ENCODE measurements around the gene RASD2.

RASD2 gene

DNA sequence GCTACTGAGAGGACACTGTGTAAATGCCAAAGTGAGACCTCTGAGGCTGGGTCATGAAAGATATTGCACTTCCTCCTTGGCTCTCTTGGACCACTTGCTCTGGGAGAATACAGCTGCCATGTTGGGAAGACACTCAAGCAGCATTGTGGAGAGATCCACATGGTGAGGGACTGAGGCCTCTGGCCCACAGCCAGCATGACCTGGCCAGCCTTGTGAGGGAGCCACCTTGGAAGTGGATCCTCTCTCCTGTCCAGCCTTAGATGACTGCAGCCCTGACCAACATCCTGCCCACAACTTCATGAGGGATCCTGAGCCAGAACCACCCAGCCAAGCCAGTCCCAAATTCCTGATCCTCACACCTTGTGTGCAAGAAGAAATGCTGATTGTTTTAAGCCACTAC, 46.1 kb downstream of the RASD2 start:
- DNase-seq (ENCODE audit: low spot score) = no peak

DNA sequence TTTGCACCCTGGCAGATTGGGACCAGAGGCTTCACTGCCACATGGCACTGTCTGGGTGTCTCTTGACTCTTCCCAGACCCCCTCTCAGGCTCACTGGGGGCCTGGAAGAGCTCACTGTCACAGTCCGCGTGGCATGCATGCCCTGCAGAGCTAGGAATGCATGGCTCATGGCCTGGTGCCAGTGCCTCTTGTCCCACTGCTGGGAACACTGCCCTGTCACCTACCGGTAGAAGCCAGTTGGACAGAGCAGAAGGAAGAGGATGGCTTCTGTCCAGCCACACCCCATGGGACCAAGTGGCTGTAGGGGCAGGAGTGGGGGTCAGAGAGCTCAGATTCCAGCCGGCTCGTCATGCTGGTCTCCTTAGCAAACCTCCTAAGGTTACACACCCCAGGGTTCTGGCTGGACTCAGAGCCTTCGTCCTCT, 46.8 kb downstream of the RASD2 start:
- DNase-seq (ENCODE audit: low spot score) = no peak

DNA sequence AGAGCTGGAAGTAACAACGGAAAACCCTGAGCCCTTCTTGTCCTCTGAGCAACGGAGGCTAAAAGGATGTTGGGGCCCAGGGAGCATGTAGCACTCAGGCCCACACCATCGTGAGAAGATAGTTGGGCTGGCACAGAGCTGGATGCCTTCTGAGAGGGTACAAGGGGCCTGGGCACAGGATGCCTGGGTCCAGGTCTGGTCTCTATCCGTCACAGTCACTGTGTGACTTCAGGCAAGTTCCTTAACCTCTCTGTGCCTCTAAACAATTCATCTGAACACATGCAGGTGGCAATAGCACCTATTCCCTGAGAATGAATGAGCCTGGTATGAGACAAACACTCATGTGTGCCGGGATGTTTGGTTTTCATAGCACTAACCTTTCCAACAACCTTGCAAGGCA, 47.3 kb downstream of the RASD2 start:
- DNase-seq (ENCODE audit: low spot score) = no peak

DNA sequence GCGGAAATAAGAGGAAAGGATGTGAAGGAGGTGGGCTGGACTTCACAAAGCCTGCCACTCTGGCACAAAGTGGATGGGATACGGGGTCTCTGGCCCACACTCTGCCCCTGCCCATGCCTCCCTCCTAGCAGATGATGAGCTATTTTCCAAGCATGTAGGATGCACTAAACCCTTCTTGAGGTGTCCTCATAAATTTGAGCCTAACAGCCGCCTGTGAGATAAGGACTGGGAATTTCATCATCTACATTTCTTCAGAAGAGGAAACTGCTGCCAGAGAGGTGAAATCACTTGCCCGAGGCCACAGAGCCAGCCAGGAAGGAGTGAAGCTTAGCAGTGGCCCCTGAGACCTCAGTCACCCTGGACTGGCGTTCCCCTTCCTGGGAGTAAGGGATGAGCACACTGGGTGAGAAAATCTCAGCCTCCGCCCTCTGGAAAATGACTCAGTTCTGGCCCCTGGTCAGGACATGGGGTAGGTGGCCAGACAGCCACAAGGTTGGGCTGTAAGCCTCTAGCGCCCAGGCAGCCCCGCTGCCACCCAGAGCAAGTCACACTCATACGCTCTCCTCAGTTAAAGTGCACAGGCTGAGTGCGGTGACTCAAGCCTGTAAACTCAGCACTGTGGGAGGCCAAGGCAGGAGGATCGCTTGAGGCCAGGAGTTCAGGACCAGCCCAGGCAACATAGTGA, 48.6 kb downstream of the RASD2 start:
- DNase-seq (ENCODE audit: low spot score) = peak; percentile 88

DNA sequence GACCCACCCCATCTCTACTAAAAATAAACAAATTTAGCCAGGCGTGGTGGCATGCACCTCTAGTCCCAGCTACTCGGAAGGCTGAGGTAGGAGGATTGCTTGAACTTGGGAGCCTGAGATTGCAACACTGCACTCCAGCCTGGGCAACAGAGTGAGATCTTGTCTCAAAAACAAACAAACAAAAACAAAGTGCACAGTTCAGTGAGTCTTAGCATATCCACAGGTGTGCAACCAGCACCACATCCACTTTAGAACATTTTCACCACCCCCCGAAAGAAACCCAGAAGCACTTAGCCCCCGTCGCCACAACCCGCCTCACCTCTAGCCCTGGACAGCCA, 49.1 kb downstream of the RASD2 start:
- DNase-seq (ENCODE audit: low spot score) = no peak

DNA sequence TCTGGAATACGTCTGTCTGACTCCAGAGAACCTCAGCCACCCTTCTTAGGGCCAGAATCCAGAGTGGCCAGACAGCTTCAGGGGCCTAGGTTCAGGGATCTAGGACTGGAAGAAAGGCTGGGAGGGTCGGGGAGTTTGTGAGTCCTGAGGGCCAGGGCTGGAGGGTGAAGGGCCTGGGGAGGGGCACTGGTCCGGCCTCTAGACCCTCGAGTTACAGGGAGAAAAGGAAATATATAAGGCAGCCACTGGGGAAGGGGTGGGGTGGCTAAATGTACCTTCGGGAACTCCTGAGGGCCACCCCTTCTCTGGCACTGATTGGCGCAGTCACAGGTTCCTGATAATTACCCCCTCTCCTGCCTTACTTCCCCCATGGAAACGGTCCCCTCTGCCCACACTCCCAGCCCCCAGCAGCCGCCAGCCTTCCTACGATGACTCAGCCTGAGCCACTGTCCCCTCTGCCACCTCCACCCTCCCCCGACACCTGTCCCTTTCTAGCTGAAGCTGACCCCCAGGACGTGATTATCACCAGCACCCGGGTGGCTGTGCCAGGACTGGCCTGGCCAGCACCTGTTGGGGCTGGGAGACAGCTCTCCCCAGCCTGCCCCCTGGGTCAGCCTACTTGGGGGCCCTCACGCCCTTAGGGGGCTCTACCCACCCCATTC, 50.1 kb downstream of the RASD2 start:
- DNase-seq (ENCODE audit: low spot score) = no peak

DNA sequence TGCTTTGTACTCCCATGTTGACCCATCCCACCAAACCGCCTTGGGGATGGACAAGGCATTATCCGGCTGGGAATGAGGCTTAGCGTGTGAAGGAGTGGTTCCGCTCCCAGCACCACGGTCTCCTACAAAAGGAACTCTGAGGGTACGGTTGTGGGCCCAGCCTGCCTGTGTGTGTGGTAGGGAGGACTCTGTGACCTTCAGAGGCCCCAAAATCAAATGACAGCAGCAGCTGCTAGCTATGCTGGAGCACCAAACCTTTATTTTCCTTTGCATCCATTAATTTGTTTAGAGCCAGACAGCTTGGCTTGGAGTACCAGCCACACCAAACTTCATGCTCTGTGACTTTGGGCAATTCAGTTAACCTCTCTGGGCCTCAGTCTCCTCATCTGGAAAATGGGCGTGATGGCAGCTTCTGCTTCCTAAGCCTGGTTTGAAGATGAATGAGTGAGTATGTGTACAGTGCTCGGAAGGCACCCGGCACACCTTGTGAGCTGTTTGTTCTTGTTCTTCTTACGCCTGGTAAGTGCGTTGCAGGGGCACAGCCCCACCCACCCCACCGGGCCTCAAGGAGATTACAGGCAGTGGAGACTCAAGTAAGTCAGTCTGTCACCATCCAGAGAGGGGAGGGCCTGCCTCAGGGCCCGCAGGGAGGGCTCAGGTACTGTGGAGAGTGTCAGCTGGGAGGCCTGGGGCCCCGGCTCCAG, 51.2 kb downstream of the RASD2 start:
- DNase-seq (ENCODE audit: low spot score) = no peak

DNA sequence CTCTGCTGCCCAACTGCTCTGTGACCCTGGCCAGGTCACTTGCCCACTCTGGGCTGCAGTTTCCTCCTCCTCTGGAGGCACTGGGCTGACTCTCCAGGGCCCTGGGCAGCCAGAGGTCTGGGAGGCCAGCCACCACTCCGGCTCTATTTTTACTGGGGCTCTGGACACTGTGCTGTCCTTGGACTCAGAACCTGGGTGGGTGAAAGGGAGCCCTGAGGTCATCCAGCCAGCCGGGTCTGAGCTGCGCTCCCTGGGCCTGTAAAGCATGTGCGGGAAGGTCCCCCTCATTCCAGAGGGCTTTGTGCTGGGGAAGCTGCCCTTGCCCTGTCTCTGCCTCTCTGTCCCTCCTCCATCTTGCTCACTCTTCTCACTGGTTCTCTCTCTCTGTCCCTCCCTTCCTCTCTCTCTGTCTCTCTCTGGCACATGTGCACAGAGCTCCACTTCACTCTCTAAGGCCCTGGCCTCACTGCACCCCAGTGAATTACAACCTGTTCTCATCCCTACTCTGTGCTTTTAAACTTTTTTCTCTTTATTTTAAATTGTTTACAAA, 51.9 kb downstream of the RASD2 start:
- no peak for DNase-seq (ENCODE audit: low spot score)

DNA sequence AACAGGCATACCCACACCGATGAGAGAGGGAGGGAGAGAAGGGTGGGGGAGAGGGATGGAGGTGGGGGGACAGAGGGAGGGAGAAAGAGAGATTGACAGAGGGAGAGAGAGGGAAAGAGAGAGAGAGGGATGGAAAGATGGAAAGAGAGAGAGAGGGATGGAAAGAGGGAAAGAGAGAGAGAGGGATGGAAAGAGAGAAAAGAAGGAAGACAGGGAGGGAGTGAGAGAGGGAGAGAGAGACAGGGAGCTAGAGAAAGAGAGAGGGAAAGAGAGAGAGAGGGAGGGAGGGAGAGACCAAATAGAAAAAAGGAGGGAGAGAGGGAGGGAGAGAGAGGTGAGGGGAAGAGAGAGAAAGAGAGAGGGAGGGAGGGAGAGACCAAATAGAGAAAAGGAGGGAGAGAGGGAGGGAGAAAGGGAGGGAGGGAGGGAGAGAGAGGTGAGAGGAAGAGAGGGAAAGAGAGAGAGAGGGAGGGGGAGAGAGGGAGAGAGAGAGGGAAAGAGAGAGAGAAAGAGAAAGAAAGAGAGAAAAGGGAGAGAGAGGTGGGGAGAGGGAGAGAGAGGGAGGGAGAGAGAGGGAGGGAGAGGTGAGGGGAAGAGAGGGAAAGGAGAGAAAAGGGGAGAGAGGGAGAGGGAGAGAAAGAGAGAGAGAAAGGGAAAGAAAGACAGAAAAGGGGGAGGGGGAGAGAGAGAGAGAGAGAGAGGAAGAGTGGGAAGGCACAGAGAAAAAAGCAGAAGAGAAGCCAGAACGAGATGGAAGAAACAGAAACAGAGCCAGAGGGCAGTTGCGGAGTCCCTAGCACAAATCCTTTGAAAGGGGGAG, 52.6 kb downstream of the RASD2 start:
- no peak for DNase-seq (ENCODE audit: low spot score)

DNA sequence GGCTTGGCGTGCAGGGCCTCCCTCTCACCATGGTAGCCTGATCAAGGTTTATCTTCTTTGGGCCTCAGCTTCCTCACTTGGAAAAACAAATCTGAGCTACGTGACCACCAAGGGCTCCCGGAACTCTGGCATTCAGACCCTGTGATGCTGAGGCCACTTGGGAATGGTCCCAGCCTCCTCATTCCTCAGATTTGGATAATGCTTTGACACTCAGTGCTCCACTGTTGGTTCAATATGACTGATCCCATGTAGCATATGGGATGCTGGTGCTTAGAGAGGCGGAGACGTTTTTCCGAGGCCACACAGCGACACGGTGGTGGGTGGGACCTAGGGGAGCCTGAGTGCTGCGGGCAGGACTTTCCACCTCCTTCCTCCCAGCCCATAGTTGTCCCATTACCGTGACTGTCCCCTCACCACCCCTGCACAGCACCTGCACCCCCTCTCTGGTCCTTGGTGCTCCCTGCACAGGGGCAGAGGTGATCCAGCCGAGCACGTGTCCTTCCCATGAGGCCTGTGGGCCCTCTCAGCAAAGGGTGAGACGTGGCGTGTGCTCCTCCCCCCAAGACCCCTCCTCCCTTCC, 53.4 kb downstream of the RASD2 start:
- no peak for DNase-seq (ENCODE audit: low spot score)

DNA sequence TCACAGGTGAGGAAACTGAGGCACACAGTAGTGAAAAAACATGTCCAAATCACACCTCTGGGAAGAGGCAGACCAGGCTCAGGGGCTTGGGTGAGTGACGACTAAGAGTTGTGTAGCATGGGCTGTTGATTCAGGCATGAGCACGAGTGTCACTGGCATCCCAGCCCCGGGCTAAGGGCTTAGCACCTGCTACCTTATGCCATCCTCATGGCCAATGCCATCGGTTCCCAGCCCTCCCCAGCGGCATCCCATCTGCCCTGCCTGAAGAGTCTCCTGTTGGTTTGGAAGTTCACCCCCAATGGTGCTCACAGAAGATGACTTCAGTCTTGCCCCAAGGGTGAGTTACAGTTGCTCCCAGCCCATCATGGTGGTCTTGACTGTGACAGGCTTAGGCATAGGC, 54.1 kb downstream of the RASD2 start:
- no peak for DNase-seq (ENCODE audit: low spot score)

DNA sequence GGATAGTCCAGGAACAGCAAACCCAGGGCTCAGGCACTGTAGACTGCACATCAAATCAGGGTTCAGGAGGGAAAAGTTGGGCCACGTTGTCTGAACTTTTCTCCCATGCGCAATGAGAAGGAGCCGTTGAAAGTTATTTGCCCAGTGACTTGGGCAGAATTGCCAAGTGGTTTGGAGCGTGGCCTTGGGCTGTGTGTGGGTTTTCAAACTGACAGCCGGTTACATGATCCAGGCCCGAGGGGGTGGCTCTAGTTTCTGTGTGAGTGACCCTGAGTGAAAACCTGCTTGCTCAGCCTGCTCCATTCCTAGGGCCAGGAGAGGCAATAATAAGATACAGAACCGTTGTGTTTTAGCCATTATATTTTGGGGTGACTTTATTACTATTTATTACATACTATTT, 56.2 kb downstream of the RASD2 start:
- DNase-seq (ENCODE audit: low spot score) = no peak

DNA sequence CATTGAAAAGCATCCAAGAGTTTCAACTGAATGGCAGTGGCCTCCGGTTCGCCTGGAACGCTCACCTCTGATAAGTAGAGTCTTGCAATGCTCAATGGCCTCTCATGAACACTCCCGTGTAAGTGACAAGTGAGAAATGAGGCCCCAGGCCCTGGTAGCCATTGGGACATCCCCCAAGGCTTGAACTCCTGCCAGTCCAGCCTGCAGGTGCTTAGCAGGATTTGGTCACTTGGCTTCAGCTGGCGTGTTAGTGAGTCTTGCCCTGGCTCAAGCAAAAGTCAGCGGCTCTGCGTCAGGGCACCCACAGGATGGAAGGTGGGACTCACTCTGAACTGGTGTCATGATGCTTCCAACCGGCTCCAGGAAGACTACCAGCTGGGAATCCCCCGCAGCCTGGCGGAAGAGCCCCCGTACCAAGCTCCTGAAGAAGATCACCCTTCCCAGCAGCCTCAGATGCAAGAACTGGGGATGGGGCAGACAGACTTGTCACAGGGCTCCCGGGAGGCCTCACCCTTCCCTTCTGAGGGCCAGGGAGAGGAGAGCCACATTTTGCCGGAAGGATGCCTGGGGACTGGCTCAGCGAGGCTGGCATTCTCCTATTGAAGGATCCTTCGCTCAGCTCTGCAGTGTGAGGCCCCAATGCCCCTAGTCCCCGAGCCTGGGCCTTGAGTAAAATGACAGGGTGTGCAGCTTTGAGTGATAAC, 57.2 kb downstream of the RASD2 start:
- DNase-seq (ENCODE audit: low spot score) = no peak

DNA sequence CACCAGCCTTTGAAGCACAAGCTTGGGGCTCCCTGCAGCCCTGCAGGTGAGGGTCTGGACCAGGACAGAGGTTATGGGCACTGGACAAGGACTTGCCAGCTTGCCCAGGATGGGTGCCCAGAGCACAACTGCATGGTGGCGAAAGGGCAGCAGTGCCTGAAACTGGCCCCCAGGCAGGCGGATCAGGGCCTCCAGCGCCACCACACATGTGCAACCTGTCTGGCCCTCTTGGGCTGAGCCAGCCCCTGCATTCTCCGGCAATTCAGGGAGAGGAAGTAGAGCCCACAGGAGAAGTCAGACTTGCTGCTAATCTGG, 57.7 kb downstream of the RASD2 start:
- DNase-seq (ENCODE audit: low spot score) = no peak

DNA sequence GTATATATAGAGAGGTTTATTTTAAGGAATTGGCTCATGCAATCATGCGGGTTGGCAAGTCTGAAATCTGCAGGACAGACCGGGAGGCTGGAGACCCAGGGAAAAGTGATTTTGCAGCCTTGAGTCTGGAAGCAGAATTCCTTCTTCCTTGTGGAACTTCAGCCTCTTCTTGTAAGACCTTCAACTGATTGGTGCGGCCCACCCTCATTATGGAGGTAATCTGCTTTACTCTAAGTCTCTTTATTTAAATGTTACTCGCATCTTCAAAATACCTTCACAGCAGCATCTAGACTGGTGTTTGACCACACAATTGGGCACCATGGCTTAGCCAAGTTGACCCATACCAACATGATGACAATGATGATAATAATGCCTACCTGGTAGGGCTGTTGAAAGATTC, 58.7 kb downstream of the RASD2 start:
- DNase-seq (ENCODE audit: low spot score) = no peak

DNA sequence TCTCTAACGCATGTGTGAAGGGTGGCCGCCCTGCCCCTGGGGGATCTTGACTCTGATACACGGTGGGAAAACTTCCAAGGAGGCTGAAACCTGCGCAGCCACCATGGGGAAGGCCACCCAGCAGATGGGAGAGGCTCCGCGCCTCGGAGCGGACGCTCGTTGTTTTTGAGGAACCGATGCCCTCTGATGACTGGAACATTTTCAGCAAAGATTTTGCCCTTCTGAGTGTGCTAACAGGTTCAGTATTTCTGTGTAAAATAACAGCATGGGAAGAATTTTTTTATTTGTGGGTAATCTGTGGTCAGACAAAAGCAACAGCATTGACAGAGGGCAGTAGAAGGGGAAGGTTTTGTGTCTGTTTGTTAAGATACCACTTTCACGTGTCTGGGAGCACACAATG, 59.8 kb downstream of the RASD2 start:
- DNase-seq (ENCODE audit: low spot score) = no peak

DNA sequence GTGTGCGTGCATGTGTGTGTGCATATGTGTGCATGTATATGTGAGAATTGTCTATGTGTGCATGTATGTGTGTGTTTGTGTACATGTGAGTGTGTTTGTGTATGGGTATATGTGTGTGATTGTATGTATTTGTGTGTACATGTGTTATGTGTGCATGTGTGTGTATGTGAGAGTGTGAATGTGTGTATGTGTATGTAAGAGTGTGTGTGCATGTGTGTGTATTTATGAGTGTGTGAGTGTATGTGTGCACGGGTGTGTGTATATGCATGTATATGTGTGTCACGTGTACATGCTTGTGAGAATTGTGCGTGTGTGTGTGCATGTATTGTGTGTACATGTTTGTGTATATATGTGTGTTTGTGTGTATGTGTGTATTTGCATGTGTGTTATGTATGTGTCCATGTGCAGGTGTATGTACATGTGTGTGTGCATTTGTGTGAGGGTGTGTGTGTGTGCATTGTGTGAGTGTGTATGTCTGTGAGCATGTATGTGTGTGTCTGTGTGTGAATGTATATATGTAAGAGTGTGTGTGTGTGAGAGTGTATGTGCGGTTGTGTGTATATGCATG, 60.5 kb downstream of the RASD2 start:
- DNase-seq (ENCODE audit: low spot score) = no peak

DNA sequence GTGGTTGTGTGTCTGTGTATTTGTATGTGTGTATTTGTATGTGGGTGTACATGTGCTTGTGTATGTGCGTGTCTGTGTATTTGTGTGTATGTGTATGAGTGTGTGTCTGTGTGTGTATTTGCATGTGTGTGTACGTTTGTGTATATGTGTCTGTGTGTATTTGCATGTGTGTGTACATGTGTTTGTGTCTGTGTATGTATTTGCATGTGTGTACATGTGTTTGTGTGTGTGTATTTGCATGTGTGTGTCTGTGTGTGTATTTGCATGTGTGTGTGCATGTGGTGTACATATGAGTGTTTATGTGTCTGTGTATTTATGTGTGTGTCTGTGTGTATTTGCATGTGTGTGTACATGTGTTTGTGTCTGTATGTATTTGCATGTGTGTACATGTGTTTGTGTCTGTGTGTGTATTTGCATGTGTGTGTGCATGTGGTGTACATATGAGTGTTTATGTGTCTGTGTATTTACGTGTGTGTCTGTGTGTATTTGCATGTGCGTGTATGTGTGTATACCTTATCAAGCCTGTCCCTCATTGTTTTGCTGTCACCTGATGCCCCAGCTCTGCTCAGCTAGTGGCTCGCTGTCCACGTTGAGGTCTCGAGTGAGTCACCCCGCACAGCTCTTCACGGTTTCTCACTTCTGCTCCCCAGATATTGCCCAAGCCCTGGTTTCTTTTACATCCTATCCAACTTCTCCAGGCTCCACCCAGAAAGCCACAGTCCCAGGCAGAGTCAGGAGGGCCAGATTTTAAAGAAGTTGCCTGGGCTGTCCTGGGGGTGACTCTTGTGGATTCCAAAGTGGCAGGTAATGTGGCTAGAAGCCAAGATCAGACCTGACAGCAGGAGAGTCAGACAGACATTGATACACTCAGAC, 61.3 kb downstream of the RASD2 start:
- peak; percentile 86 for DNase-seq (ENCODE audit: low spot score)
